ENCODE measurements around the gene EPN3.

DNA sequence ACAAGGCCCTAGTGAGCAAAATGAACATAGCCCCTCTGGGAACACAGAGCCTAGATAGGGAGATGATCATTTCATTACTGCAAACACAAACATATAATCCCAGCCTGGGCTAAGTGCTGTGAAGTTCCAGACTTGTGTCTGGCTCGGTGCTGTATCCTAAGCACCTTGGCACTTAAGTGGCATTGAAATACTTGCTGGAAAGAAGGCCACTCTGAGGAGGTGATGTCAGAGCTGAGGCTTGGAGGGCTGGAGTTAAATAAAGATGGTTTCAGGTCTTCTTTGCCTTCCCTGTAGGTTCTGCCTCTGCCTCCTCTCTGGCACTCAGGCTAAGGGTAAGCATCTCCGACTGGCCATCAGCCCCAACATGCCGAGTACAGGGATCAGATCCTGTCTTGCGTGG, 25.6 kb downstream of the EPN3 start:
- TF ChIP-seq, protein P1, sequence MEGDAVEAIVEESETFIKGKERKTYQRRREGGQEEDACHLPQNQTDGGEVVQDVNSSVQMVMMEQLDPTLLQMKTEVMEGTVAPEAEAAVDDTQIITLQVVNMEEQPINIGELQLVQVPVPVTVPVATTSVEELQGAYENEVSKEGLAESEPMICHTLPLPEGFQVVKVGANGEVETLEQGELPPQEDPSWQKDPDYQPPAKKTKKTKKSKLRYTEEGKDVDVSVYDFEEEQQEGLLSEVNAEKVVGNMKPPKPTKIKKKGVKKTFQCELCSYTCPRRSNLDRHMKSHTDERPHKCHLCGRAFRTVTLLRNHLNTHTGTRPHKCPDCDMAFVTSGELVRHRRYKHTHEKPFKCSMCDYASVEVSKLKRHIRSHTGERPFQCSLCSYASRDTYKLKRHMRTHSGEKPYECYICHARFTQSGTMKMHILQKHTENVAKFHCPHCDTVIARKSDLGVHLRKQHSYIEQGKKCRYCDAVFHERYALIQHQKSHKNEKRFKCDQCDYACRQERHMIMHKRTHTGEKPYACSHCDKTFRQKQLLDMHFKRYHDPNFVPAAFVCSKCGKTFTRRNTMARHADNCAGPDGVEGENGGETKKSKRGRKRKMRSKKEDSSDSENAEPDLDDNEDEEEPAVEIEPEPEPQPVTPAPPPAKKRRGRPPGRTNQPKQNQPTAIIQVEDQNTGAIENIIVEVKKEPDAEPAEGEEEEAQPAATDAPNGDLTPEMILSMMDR (IDR thresholded peaks at IDR 0.05): no peak
- TF ChIP-seq EZH2 (IDR thresholded peaks at IDR 0.05; ENCODE audit: borderline replicate concordance, insufficient read depth, low read depth, low read length, poor library complexity, severe bottlenecking): no peak

Data from B cell (primary cell).